ENCODE data around the gene LDHD. TPM values are rescaled to one million over a fixed set of nuclear protein-coding genes. Genes with fewer than 3 reads are reported as not detected.

LDHD gene
- total RNA-seq, 1 donor, result 0.18 TPM

GRCh38 chr16:75088216-75088615, 28.4 kb downstream of the LDHD start:
- no peak overlapping the region for H3K4me3 ChIP-seq (ENCODE audit: low read depth, low read length)
- peak; percentile 31 for DNase-seq (ENCODE audit: low read depth)
- no peak for TF ChIP-seq CTCF (IDR thresholded peaks at IDR 0.05; ENCODE audit: insufficient read depth, low read length)

- peak; percentile 0 for TF ChIP-seq CTCF (IDR thresholded peaks at IDR 0.05; ENCODE audit: insufficient read depth, low read length)
- peak; percentile 89 for DNase-seq (ENCODE audit: low read depth)
- peak overlapping the region; percentile 36 for H3K4me3 ChIP-seq (ENCODE audit: low read depth, low read length)
Observed at GRCh38 chr16:75087375-75087979, 29.1 kb downstream of the LDHD start.

GRCh38 chr16:75086688-75087374, 29.7 kb downstream of the LDHD start:
- no peak overlapping the region for H3K4me3 ChIP-seq (ENCODE audit: low read depth, low read length)
- DNase-seq (ENCODE audit: low read depth), result no peak
- TF ChIP-seq CTCF (IDR thresholded peaks at IDR 0.05; ENCODE audit: insufficient read depth, low read length), result no peak

GRCh38 chr16:75086281-75086680, 30.3 kb downstream of the LDHD start:
- H3K4me3 ChIP-seq (ENCODE audit: low read depth, low read length), result no peak overlapping the region
- TF ChIP-seq CTCF (IDR thresholded peaks at IDR 0.05; ENCODE audit: insufficient read depth, low read length), result no peak
- peak; percentile 34 for DNase-seq (ENCODE audit: low read depth)

GRCh38 chr16:75085556-75085955, 31.0 kb downstream of the LDHD start:
- no peak for TF ChIP-seq CTCF (IDR thresholded peaks at IDR 0.05; ENCODE audit: insufficient read depth, low read length)
- no peak for DNase-seq (ENCODE audit: low read depth)
- H3K4me3 ChIP-seq (ENCODE audit: low read depth, low read length), result no peak overlapping the region

- H3K4me3 ChIP-seq (ENCODE audit: low read depth, low read length), result no peak overlapping the region
- TF ChIP-seq CTCF (IDR thresholded peaks at IDR 0.05; ENCODE audit: insufficient read depth, low read length), result no peak
- DNase-seq (ENCODE audit: low read depth), result no peak
Observed at GRCh38 chr16:75083813-75084212, 32.8 kb downstream of the LDHD start.

Measured in fibroblast of the aortic adventitia (primary cell).